Mammary epithelial cell (primary cell): Measurements from ENCODE around the gene SLC19A1.

Experiments used
- CTCF ChIP-seq, 2 donors: IDR thresholded peaks in 1 of 2; conservative IDR thresholded peaks in 1 of 2; 2 replicates each; pipeline ENCODE4 v1.5.1; 2011 to 2012; ENCODE audit warnings: inconsistent platforms in 2 of 2, low read length in 2 of 2, mild to moderate bottlenecking in 2 of 2, control low read depth in 1 of 2, low read depth in 1 of 2; ENCODE audit not compliant: insufficient read depth in 1 of 2; ENCODE audit errors: extremely low read depth in 1 of 2
- EZH2 ChIP-seq: IDR thresholded peaks from 2 replicates; pipeline ENCODE4 v1.6.1; 2012; ENCODE audit warnings: low read length, inconsistent platforms, borderline replicate concordance

GRCh38 chr21:45522986-45523385, 19.3 kb downstream of the SLC19A1 start:
- TF ChIP-seq CTCF (conservative IDR thresholded peaks at IDR 0.05 in 1 of 2, IDR thresholded peaks at IDR 0.05 in 1 of 2; ENCODE audit: extremely low read depth in 1 of 2, insufficient read depth in 1 of 2, low read depth in 1 of 2, low read length in 2 of 2) (no peak), EZH2 (no peak)
